Calu3 (cell line): ENCODE data around the gene CIAPIN1. TPM values are rescaled to one million over a fixed set of nuclear protein-coding genes. Genes with fewer than 3 reads are reported as not detected.

Experiments used
- BruUV-seq: library from RNA; stranded (reverse); fragments of 400-500 nt; replicated peaks from 2 replicates; lab custom pipeline; 2021; lab: Mats Ljungman, UMichigan
- CTCF ChIA-PET: fragments of 300-600 bp; sonication (Branson Sonifier 250); formaldehyde crosslinking; loops from one replicate; lab custom pipeline; 2022; ENCODE audit warnings: antibody characterized with exemption; lab: Charles Lee
- DNase-seq: peaks from one replicate; pipeline ENCODE4 v3.0.0; 2022
- H3K27ac Mint-ChIP-seq: one replicate; pipeline ENCODE4 v1.8.0; 2022; ENCODE audit warnings: mixed read lengths; ENCODE audit not compliant: unreplicated experiment
- H3K27me3 Mint-ChIP-seq: one replicate; pipeline ENCODE4 v1.8.0; 2022; ENCODE audit warnings: mixed read lengths; ENCODE audit not compliant: unreplicated experiment
- H3K36me3 Mint-ChIP-seq: one replicate; pipeline ENCODE4 v1.8.0; 2022; ENCODE audit warnings: mild to moderate bottlenecking, moderate library complexity, mixed read lengths; ENCODE audit not compliant: insufficient read depth, unreplicated experiment
- H3K4me1 Mint-ChIP-seq: one replicate; pipeline ENCODE4 v1.8.0; 2022; ENCODE audit warnings: mild to moderate bottlenecking, low read depth, mixed read lengths; ENCODE audit not compliant: unreplicated experiment
- H3K4me3 Mint-ChIP-seq: one replicate; pipeline ENCODE4 v1.8.0; 2022; ENCODE audit warnings: mild to moderate bottlenecking, low read depth, moderate library complexity, mixed read lengths; ENCODE audit not compliant: unreplicated experiment
- H3K9me3 Mint-ChIP-seq: one replicate; pipeline ENCODE4 v1.8.0; 2022; ENCODE audit warnings: low read depth, mixed read lengths; ENCODE audit not compliant: unreplicated experiment
- CTCF ChIP-seq: fragments of 200-600 bp; IDR thresholded peaks from one replicate; pipeline ENCODE4 v1.8.0; 2022; ENCODE audit warnings: antibody characterized with exemption; ENCODE audit not compliant: unreplicated experiment
- intact Hi-C: fragments of 100-400 bp; cut with micrococcal nuclease; formaldehyde crosslinking; loops from one replicate; pipeline ENCODE4 v1.10.0; 2022; ENCODE audit not compliant: unreplicated experiment
- total RNA-seq: library from RNA; stranded (reverse); gene quantifications from 2 replicates; pipeline ENCODE4 v1.2.3, GENCODE V29; 2022

The CIAPIN1 gene
- total RNA-seq, 1 experiment from 2014 or later = 77.2 TPM

DNA sequence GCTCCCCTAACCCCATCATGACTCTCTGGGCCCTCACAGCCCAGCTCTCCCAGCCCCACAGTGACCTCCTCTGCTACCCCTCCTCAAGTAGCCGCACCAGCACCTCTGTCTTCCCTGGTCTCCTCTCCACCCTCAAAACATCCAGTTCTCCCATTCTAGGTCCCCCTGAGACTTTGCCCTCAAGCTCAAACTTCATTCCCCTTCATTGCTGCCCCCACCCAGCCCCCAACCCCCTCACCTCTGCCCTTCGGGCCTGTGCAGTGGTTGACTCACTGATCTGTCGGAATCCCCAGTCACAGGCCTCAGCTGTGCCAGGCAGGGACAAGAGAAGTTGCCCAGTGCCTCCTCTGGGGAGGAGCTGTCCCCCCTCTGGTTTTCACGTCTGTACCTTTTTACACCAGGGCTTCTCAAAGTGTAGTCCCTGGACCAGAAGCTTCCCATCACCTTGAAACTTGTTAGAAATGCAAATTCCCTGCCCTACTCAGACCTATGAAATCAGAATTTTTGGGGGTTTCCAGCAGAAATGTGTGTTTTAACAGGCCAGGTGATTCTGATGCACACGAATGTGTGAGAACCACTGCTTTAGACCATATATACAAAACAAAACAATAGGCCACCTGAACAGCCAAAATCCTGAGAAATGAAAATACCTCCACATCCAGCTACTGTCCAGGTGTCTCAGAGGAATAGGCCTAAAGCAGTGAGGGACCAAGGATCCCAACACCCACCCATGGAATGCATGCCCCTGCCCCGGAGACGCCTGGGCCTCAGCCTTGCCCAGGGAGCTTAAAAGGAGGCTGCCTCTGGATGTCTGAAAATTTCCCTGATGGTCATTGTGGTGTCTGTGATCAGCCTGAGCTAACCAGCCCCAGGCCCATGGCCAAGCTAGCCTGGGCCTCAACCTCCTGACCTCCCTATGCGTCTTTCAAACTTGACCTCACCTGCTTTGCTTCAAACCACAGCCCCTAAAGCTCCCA, 40.0 kb upstream of the CIAPIN1 start:
- no TSS peak for BruUV-seq
- Mint-ChIP-seq H3K36me3 (peaks cover 13% of the 10 kb centered on the region), H3K9me3 (no peaks in the 10 kb centered on the region), H3K4me3 (peak overlapping the region; percentile 90), H3K27me3 (no peaks in the 10 kb centered on the region), H3K27ac (peak overlapping the region; percentile 28), H3K4me1 (peaks cover 5% of the 10 kb centered on the region)
- intact Hi-C loops = no loop called here
- no peak for TF ChIP-seq CTCF
- CTCF ChIA-PET = interaction anchor here (0.7 kb wide), 2 partner anchors 32 to 41 kb away, joined by 3 to 4 read pairs; no protein-coding TSS in a partner anchor
- no peak for DNase-seq

GRCh38 chr16:57485916-57486857, 39.0 kb upstream of the CIAPIN1 start, which contains the start of gene DOK4:
DOK4 (minus strand) TSS chr16:57486493; CDS start chr16:57479507, 6,986 bp downstream.
- BruUV-seq = no TSS peak
- Mint-ChIP-seq H3K27ac (peak within 1 kb of the TSS; percentile 33), H3K36me3 (peaks cover 13% of the 10 kb centered on the region), H3K27me3 (no peaks in the 10 kb centered on the region), H3K4me3 (peak within 1 kb of the TSS; percentile 90), H3K4me1 (peaks cover 12% of the 10 kb centered on the region), H3K9me3 (no peaks in the 10 kb centered on the region)
- intact Hi-C loops = no loop called here
- TF ChIP-seq CTCF = no peak
- DNase-seq = peak; percentile 92
- CTCF ChIA-PET = interaction anchor here (1.0 kb wide), 1 partner anchor 52 kb away, joined by 3 read pairs; no protein-coding TSS in a partner anchor

- Mint-ChIP-seq H3K27ac (peak overlapping the region; percentile 33), H3K4me3 (peak overlapping the region; percentile 90), H3K9me3 (no peaks in the 10 kb centered on the region), H3K36me3 (peaks cover 13% of the 10 kb centered on the region), H3K4me1 (peaks cover 20% of the 10 kb centered on the region), H3K27me3 (no peaks in the 10 kb centered on the region)
- intact Hi-C loops = no loop called here
- DNase-seq = no peak
- BruUV-seq = TSS peak; percentile 47
- CTCF ChIA-PET = interaction anchor here (1.0 kb wide), 1 partner anchor 51 kb away, joined by 3 read pairs; no protein-coding TSS in a partner anchor
- no peak for TF ChIP-seq CTCF
Observed at GRCh38 chr16:57485091-57485915, 38.1 kb upstream of the CIAPIN1 start.
